Heart left ventricle (tissue), 16 donors: ENCODE data around the gene DPYSL4. TPM values are rescaled to one million over a fixed set of nuclear protein-coding genes. Genes with fewer than 3 reads are reported as not detected.

Experiments
- ATAC-seq, 4 donors: fragments of 200-7000 bp; cut with Tn5 transposase; one replicate each; pipeline ENCODE4 v1.9.1; 2020 to 2022; ENCODE audit warnings: moderate library complexity in 4 of 4, mild to moderate bottlenecking in 3 of 4, moderate number of reproducible peaks in 1 of 4
- DNase-seq, 5 donors: peaks; one replicate each; pipeline ENCODE4 v3.0.0-alpha.2; 2020
- H3K27ac ChIP-seq, 12 donors: fragments of 200-600 bp; sonication (generic) in 4 of 12; one replicate each; pipeline versions ENCODE4 v1.5.0 to v1.8.0; 2016 to 2022; ENCODE audit warnings: mild to moderate bottlenecking in 2 of 12
- H3K27me3 ChIP-seq, 9 donors: fragments of 200-600 bp; sonication (generic) in 2 of 9; one replicate each; pipeline versions ENCODE4 v1.5.1 to v1.8.0; 2016 to 2022; ENCODE audit warnings: mild to moderate bottlenecking in 3 of 9
- H3K36me3 ChIP-seq, 9 donors: fragments of 200-600 bp; sonication (generic) in 2 of 9; one replicate each; pipeline versions ENCODE4 v1.5.0 to v1.8.0; 2018 to 2022; ENCODE audit warnings: mild to moderate bottlenecking in 2 of 9
- H3K4me1 ChIP-seq, 12 donors: fragments of 200-600 bp; sonication (generic) in 4 of 12; one replicate each; pipeline versions ENCODE4 v1.5.0 to v1.8.0; 2016 to 2022; ENCODE audit warnings: mild to moderate bottlenecking in 3 of 12
- H3K4me3 ChIP-seq, 12 donors: fragments of 200-600 bp; sonication (generic) in 4 of 12; one replicate each; pipeline versions ENCODE4 v1.5.0 to v1.8.0; 2017 to 2022; ENCODE audit warnings: mild to moderate bottlenecking in 9 of 12, moderate library complexity in 4 of 12
- H3K9me3 ChIP-seq, 12 donors: fragments of 200-600 bp; sonication (generic) in 4 of 12; one replicate each; pipeline versions ENCODE4 v1.5.0 to v1.8.0; 2016 to 2022; ENCODE audit warnings: mild to moderate bottlenecking in 1 of 12
- CTCF ChIP-seq, 12 donors: fragments of 200-600 bp; sonication (generic) in 4 of 12; IDR thresholded peaks; one replicate each; pipeline versions ENCODE4 v1.5.0 to v1.8.0; 2018 to 2022; ENCODE audit warnings: antibody characterized with exemption in 12 of 12, mild to moderate bottlenecking in 5 of 12
- POLR2A ChIP-seq, 2 donors: fragments of 450-650 bp; IDR thresholded peaks; one replicate each; pipeline ENCODE4 v1.6.1; 2017; ENCODE audit warnings: antibody characterized with exemption in 2 of 2, mild to moderate bottlenecking in 2 of 2, moderate library complexity in 2 of 2
- WGBS, 4 donors: extraction: QIAGEN DNeasy Blood & Tissue Kit in 2 of 4; methylation state at CpG; one replicate each; pipeline versions ENCODE4 v1.1.5 to v1.1.7; 2013 to 2018; 5-methylcytosine and 5-hydroxymethylcytosine counted together
- intact Hi-C, 10 donors: fragments of 100-400 bp; cut with DNase I; formaldehyde crosslinking; loops; one replicate each; pipeline versions ENCODE4 v1.11.1 to v1.14.2; 2022
- polyA plus RNA-seq, 2 donors: library from polyadenylated mRNA; stranded (reverse); fragments of 200-250 nt; gene quantifications; one replicate each; pipeline ENCODE4 v1.2.3, GENCODE V29; 2013
- total RNA-seq, 9 donors: library from RNA; depleted of rRNA in 2 of 9; stranded (reverse); fragments of >200 nt in 2 of 9; fragmentation: NEBNext Ultra II Directional in 3 of 9; extraction: Animal tissue kit (Norgen Biotek cat#: 25700) in 3 of 9; gene quantifications; one replicate each; pipeline versions ENCODE4 v1.1.0 to v1.2.4, GENCODE V29; 2016 to 2023
- donor health status: ischemic (EF 13 %, LVEDD 7.1; RV severe dilation, severe dysfunction).
- donor health status: healthy with polysubstance abuse.
- donor health status: DM: no; HTN: yes; CAD: no.
- donor health status: DM: no; HTN: no; CAD: no.
- donor health status: ischemic (EF 25% LVEDD 6.9; RV normal size, moderate dysfunction).
- donor health status: ischemic (EF 25% LVEDD 5.7; RV mildly dilated, moderate dysfunction).
- donor health status: healthy.
- donor health status: DM: yes; HTN: yes; CAD: no.
- donor health status: ischemic (EF 35%, LVEDD 5.7; RV mildly dilated, moderate dysfunction).
- donor health status: nonischemic (EF 11% LVEDD 7.7; RV severe dilation, severe dysfunction).
- donor health status: DM: yes; HTN: yes; CAD: no.
- donor health status: PGD.
- donor health status: ischemic (EF 29% LVEDD 5.4; RV normal size, mild dysfunction).
- donor health status: nonischemic (EF 23%, LVEDD 6.1; RV moderate dilation, normal function).

DPYSL4 gene
- total and polyA plus RNA-seq, 11 donors = 4.0 to 127 (median 33.1) TPM

DNA sequence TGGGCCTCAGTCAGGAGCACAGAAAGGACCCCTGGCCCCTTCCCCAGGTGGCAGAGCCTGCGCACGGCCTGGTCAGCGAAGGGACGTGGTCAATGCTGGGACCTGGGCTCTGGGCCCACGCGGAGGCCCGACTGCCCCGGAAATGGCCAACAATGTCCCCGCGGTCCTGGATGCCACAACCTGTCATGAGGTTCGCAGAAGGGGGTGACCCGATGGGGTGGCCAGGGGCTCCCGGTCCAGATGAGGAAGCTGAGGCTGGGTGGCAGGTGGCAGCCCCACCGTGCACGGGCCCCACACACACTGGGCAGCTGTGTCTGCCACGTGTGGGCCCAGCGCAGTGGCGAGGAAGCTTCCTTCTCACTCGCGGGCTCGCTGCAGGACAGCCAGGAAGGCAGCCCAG lies 49.4 kb downstream of the DPYSL4 start:
- Histone ChIP-seq H3K36me3 (no peaks in the 10 kb centered on the region), H3K4me1 (peaks cover 0 to 19% (median 0%) of the 10 kb centered on the region in 12 donors), H3K27me3 (no peaks in the 10 kb centered on the region), H3K27ac (no peak overlapping the region), H3K9me3 (no peaks in the 10 kb centered on the region), H3K4me3 (no peak overlapping the region)
- DNase-seq (peak in 1 of 5 donors; percentile 51), ATAC-seq (no peak)
- 92 to 98% (median 96%) methylated on average over 13 to 21 of the region's 21 CpGs for WGBS, 4 donors
- TF ChIP-seq POLR2A (IDR thresholded peaks at IDR 0.05) (no peak), CTCF (IDR thresholded peaks at IDR 0.05) (no peak)
- intact Hi-C loops = loop anchor here in 1 of 10 donors (10.0 kb wide), 1 partner anchor 409 kb away; no protein-coding TSS in a partner anchor

DNA sequence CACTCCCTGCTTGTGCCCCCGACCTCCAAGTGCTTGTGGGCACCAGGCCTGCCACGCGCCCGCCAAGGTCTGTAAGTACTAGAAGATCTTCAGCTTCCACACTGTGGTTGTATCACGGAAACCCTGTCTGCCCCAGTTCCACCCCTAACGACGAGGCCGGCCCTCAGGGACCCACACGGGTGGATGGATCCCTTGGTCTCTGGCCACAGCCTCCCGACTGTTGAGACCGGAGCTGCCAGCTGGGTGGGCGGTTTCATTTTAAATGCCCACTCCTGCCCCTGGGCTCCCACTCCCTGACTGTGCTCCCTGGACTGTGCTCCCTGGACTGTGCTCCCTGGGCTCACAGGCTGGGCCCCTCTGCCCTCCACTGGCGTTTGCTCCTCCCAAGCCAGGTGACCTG lies 50.1 kb downstream of the DPYSL4 start:
- peaks cover 0 to 15% (median 0%) of the 10 kb centered on the region in 12 donors for H3K4me1 ChIP-seq
- intact Hi-C loops = loop anchor here in 1 of 10 donors (10.0 kb wide), 1 partner anchor 408 kb away; no protein-coding TSS in a partner anchor
- no peaks in the 10 kb centered on the region for H3K36me3 ChIP-seq
- no peak for TF ChIP-seq CTCF (IDR thresholded peaks at IDR 0.05)
- TF ChIP-seq POLR2A (IDR thresholded peaks at IDR 0.05) = no peak
- no peak overlapping the region for H3K27ac ChIP-seq
- ATAC-seq = no peak
- H3K4me3 ChIP-seq = no peak overlapping the region
- WGBS, 4 donors = 90 to 95% (median 92%) methylated on average over 13 of the region's 13 CpGs
- no peaks in the 10 kb centered on the region for H3K9me3 ChIP-seq
- DNase-seq = peak in 1 of 5 donors; percentile 46
- no peaks in the 10 kb centered on the region for H3K27me3 ChIP-seq

DNA sequence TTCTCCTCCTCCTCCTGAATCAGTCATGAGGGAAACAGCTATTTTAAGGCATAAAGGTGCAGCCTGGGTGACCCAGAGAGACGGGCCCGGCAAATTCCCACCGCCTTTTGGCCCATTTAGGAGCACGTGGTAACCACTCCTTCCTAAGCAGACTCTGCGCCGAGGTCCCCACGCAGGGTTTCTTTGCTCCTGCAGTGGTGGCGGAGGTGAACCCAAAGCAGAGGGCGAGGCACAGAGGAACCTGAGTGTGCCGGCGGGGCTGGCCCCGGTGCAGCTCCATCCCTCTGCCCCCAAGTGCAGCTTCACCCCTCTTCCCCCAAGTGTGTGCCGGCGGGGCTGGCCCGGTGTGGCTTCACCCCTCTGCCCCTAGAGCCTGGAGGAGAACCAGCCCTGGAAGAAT lies 50.6 kb downstream of the DPYSL4 start:
- WGBS, 4 donors = 84 to 91% (median 88%) methylated on average over 8 to 15 of the region's 15 CpGs
- Histone ChIP-seq H3K4me1 (peaks cover 0 to 11% (median 0%) of the 10 kb centered on the region in 12 donors), H3K27me3 (no peaks in the 10 kb centered on the region), H3K9me3 (no peaks in the 10 kb centered on the region), H3K36me3 (no peaks in the 10 kb centered on the region), H3K27ac (no peak overlapping the region), H3K4me3 (no peak overlapping the region)
- ATAC-seq (no peak), DNase-seq (peak in 1 of 5 donors; percentile 32)
- TF ChIP-seq POLR2A (IDR thresholded peaks at IDR 0.05) (no peak), CTCF (IDR thresholded peaks at IDR 0.05) (no peak)
- intact Hi-C loops = loop anchor here in 1 of 10 donors (10.0 kb wide), 1 partner anchor 407 kb away; no protein-coding TSS in a partner anchor

DNA sequence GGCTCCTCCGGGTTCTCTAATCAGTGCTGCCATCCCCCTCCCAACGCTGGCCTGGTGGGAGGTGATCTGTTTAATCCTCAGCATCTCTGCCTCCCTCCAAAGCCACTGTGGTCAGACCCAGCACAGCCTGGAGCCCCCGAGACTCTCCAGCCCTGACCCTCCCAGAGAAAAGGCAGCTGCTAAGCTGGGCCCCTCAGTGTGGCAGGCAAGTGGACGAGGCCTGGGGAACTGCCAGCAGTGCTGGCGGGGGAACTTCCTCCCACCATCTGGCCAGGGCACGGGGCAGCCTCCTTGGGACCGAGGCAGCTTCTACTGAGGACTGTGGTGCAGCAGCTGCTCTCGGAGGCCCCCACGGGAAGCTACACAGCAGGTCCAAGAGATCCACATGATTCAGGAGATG lies 51.1 kb downstream of the DPYSL4 start:
- Histone ChIP-seq H3K4me1 (peaks cover 0 to 7% (median 0%) of the 10 kb centered on the region in 12 donors), H3K4me3 (no peak overlapping the region), H3K36me3 (no peaks in the 10 kb centered on the region), H3K27me3 (no peaks in the 10 kb centered on the region), H3K27ac (no peak overlapping the region), H3K9me3 (no peaks in the 10 kb centered on the region)
- WGBS, 4 donors = 54 to 62% (median 59%) methylated on average over 8 to 9 of the region's 9 CpGs
- DNase-seq (peak in 1 of 5 donors; percentile 39), ATAC-seq (no peak)
- TF ChIP-seq CTCF (IDR thresholded peaks at IDR 0.05) = no peak
- no peak for TF ChIP-seq POLR2A (IDR thresholded peaks at IDR 0.05)
- intact Hi-C loops = loop anchor here in 1 of 10 donors (10.0 kb wide), 1 partner anchor 407 kb away; no protein-coding TSS in a partner anchor
